NT2/D1 (cell line): ENCODE measurements around the gene VWA8.

Experiments
- DNase-seq: peaks from one replicate; pipeline ENCODE4 v3.0.0-alpha.2; 2011; ENCODE audit warnings: low read depth, low spot score
- H3K27me3 ChIP-seq: 2 replicates; pipeline ENCODE4 v1.6.0; 2011; ENCODE audit warnings: mild to moderate bottlenecking; ENCODE audit not compliant: insufficient read length, insufficient read depth
- H3K36me3 ChIP-seq: 2 replicates; pipeline ENCODE4 v1.6.1; 2011; ENCODE audit warnings: mild to moderate bottlenecking, low read length, mixed read lengths; ENCODE audit not compliant: insufficient read depth, insufficient read length
- H3K4me1 ChIP-seq: 2 replicates; pipeline ENCODE4 v1.5.1; 2011; ENCODE audit not compliant: insufficient read depth, insufficient read length
- H3K4me3 ChIP-seq: 2 replicates; pipeline ENCODE4 v1.5.1; 2011; ENCODE audit warnings: low read depth; ENCODE audit not compliant: insufficient read length
- H3K9ac ChIP-seq: 2 replicates; pipeline ENCODE4 v1.6.0; 2011; ENCODE audit warnings: low read depth; ENCODE audit not compliant: insufficient read length
- H3K9me3 ChIP-seq: 2 replicates; pipeline ENCODE4 v1.5.1; 2011; ENCODE audit warnings: mild to moderate bottlenecking, low read length; ENCODE audit not compliant: insufficient read depth
- SUZ12 ChIP-seq: IDR thresholded peaks from 2 replicates; pipeline ENCODE4 v1.6.1; 2011; ENCODE audit not compliant: insufficient read length, insufficient read depth; ENCODE audit errors: extremely low read depth
- YY1 ChIP-seq: IDR thresholded peaks from 2 replicates; pipeline ENCODE4 v1.6.1; 2011; ENCODE audit not compliant: insufficient read length, insufficient read depth
- ZNF274 ChIP-seq: IDR thresholded peaks from 2 replicates; pipeline ENCODE4 v1.6.1; 2011; ENCODE audit warnings: mild to moderate bottlenecking, low read depth, low read length

The VWA8 gene

GRCh38 chr13:41802043-41802683, 158.7 kb downstream of the VWA8 start:
- H3K36me3 ChIP-seq = no peaks in the 10 kb centered on the region
- no peaks in the 10 kb centered on the region for H3K27me3 ChIP-seq
- TF ChIP-seq ZNF274 = no peak
- TF ChIP-seq YY1 = no peak
- no peak for TF ChIP-seq SUZ12
- H3K9ac ChIP-seq = no peak overlapping the region
- H3K9me3 ChIP-seq = peaks cover 26% of the 10 kb centered on the region
- H3K4me1 ChIP-seq = no peaks in the 10 kb centered on the region
- H3K4me3 ChIP-seq = no peak overlapping the region
- DNase-seq = no peak

DNA sequence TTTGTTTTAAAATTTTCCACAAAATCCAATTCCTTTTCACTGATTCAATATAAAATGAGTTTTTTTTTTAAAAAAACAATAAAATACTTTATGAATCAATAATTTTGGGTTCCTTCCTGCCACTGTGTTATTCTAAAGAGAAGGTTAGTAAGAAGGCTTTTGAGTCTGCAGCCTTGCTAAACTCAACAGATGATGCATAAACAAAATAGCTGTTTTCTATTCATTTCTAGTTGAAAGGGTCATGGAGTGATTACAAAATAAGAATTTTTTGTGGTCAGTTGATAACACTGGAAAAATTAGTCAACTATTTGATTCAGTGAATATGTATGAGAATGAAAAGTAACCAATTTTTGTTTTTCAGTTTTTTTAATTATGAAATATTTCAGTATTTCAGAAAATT, 169.9 kb downstream of the VWA8 start:
- H3K4me1 ChIP-seq = no peaks in the 10 kb centered on the region
- DNase-seq = no peak
- no peaks in the 10 kb centered on the region for H3K27me3 ChIP-seq
- H3K9ac ChIP-seq = no peak overlapping the region
- no peak for TF ChIP-seq ZNF274
- TF ChIP-seq SUZ12 = no peak
- H3K4me3 ChIP-seq = no peak overlapping the region
- no peaks in the 10 kb centered on the region for H3K36me3 ChIP-seq
- H3K9me3 ChIP-seq = no peaks in the 10 kb centered on the region

DNA sequence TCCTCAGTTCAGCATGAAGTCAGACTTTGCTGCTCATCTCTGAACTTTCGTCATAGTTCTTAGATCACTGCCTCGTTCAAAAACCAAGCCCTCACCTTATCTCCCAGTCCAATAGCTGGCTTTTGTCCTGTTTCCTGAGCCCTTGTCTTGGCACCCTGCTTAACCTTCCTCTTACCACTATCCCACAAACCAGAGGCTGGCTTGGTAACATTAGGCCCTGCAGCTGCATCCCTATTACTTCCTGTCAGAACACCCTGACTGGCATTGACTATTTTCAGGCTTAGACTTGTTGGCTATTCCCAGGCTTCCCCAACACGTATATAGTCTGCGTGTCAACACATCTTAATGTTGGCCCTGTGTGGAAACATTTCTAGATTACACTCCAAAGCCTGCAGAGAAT, 172.4 kb downstream of the VWA8 start:
- no peaks in the 10 kb centered on the region for H3K36me3 ChIP-seq
- TF ChIP-seq YY1 = no peak
- no peak for TF ChIP-seq SUZ12
- no peak for TF ChIP-seq ZNF274
- no peaks in the 10 kb centered on the region for H3K9me3 ChIP-seq
- H3K27me3 ChIP-seq = no peaks in the 10 kb centered on the region
- no peaks in the 10 kb centered on the region for H3K4me1 ChIP-seq
- H3K4me3 ChIP-seq = no peak overlapping the region
- H3K9ac ChIP-seq = no peak overlapping the region
- DNase-seq = no peak

DNA sequence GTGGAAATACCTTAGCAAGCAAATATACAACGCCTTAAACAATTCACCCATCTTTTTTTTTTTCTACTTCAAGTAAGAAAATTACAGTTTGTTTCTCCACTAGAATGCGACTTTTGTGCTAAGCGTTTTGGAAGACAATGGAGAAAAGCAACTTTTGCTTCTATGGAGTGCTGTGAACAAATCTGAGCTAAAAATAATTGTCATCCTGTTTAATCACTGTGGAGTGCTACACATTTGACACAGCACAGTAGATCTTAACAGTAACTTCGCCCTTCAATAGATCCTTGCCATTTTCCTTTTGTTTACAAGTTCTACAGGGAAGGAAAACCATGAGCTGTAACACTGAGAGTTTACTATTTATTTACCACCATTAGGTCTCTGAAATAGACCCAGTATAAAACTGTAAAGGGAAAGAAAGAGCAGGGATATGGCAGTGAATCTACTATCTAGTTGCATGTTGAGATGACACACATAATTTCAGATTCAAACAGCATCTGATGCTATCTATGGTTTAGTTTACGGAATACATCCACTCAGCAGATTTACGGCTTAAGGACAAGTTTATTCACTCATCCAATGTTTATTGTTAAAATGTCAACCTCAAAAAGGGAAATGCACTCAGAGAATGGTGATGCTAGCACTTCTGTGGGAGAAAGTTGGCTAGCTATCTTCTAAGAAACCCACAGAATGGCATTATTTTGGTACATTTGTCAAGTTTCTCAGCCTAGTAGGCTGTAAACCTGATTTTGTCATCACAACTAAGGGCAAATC, 175.3 kb downstream of the VWA8 start:
- Histone ChIP-seq H3K4me1 (no peaks in the 10 kb centered on the region), H3K4me3 (no peak overlapping the region), H3K27me3 (no peaks in the 10 kb centered on the region), H3K9ac (no peak overlapping the region), H3K9me3 (no peaks in the 10 kb centered on the region), H3K36me3 (no peaks in the 10 kb centered on the region)
- TF ChIP-seq ZNF274 (no peak), SUZ12 (no peak), YY1 (no peak)
- no peak for DNase-seq

DNA sequence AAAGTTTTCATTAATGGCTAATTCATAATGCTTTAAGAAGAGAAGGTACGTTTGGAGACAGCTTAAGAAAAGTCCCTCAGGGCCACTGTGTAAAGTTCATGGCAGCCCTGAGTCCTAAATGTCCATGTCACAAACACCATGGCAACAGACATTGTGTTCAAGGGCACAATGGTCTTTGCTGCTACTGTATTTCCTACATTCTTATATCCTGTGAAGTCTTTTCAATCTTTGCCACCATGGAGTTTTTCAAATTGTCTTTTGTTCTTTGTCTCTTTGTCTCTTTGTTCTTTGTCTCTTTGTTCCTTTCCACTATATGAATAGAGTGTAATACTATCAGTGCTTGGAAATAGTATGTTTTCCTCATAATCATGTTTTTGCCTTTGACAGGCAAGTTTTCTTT, 178.8 kb downstream of the VWA8 start:
- no peaks in the 10 kb centered on the region for H3K9me3 ChIP-seq
- H3K27me3 ChIP-seq = no peaks in the 10 kb centered on the region
- H3K36me3 ChIP-seq = no peaks in the 10 kb centered on the region
- H3K9ac ChIP-seq = no peak overlapping the region
- no peak for DNase-seq
- no peaks in the 10 kb centered on the region for H3K4me1 ChIP-seq
- TF ChIP-seq ZNF274 (no peak), SUZ12 (no peak), YY1 (no peak)
- H3K4me3 ChIP-seq = no peak overlapping the region

DNA sequence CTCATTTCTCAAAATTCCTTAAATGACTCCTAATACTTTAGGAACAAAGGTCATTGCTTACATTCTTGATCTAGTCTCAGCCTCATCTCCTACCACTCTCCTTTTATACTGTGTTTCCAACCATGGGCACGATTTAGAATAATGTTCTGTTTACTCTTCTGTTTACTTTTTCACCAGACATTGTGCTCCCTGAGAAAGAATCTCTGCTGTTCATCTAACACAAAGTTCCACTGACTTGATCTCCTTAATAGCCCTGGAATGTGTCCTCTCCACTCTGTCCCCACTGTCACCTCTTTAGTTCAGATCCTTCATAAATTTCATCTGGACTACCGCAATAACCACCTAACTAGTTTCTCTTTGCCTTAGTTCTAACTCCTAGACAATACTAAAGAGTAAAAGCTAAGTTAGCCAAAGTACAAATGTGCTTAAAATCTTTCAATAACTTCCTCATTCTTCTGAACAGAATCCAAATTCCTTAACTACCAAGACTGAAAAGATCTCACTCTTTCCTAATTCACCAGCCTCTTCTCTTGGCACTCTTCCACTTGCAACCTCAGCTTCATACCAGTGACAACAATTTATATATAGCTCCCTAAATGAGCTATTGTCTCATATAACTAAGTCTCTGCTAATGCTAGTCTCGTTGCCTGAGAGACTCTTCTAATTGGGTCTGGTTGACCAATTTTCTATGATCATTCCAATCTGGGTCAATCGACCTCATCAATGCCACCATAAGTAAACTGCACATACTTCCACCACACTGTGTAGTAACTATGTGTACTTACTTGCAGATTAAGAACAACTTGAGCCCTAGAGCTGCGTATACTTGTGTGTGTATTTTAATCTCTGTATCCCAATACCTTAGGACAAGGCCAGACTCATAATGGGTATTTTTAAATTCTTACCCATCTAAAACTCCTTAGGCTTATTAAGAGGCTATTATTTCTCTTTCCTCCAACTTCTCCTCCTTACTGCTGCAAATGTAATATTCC, 179.9 kb downstream of the VWA8 start:
- Histone ChIP-seq H3K4me3 (no peak overlapping the region), H3K4me1 (no peaks in the 10 kb centered on the region), H3K9ac (no peak overlapping the region), H3K27me3 (no peaks in the 10 kb centered on the region), H3K36me3 (no peaks in the 10 kb centered on the region), H3K9me3 (no peaks in the 10 kb centered on the region)
- no peak for DNase-seq
- TF ChIP-seq ZNF274 (no peak), SUZ12 (no peak)

DNA sequence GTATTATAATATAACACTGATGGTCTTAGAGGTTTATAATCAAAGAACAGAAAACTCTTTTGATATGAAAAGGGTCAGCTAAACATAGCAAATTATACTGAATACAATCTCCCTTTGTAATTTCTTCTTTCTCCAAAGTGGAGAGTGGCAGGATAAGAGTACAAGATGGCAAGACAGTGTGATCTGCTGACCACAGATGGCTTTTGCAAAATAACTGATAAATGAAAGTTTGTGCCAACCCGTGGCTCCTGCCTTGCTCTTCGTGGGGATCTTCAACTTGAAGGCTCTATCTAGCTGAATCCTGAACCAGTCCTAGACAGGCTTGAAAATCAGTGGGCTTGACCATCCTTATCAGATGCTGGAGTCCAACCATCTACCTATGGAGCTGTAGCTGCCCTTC, 185.7 kb downstream of the VWA8 start:
- no peaks in the 10 kb centered on the region for H3K4me1 ChIP-seq
- TF ChIP-seq SUZ12 (no peak), YY1 (no peak), ZNF274 (no peak)

More for the DNA sequence above, 185.7 kb downstream of the VWA8 start:
- H3K9me3 ChIP-seq = no peaks in the 10 kb centered on the region
- H3K9ac ChIP-seq = no peak overlapping the region
- H3K4me3 ChIP-seq = no peak overlapping the region
- H3K27me3 ChIP-seq = no peaks in the 10 kb centered on the region
- DNase-seq = no peak
- H3K36me3 ChIP-seq = no peaks in the 10 kb centered on the region
